ENCODE results near the gene RMI2.

RMI2 gene

GRCh38 chr16:11329071-11329491 lies 16.2 kb upstream of the RMI2 start:
- DNase-seq: peak in 1 of 5 donors; percentile 48

GRCh38 chr16:11329891-11330290 lies 15.4 kb upstream of the RMI2 start:
- DNase-seq: no peak

- no peak for DNase-seq
Measured at GRCh38 chr16:11330526-11331237, 14.6 kb upstream of the RMI2 start.

- no peak for DNase-seq
Measured at GRCh38 chr16:11331967-11332366, 13.3 kb upstream of the RMI2 start.

GRCh38 chr16:11333010-11333409 lies 12.2 kb upstream of the RMI2 start:
- no peak for DNase-seq

GRCh38 chr16:11333702-11334101 lies 11.6 kb upstream of the RMI2 start:
- DNase-seq: no peak

- DNase-seq: no peak
Measured at GRCh38 chr16:11334831-11335404, 10.3 kb upstream of the RMI2 start.

GRCh38 chr16:11339075-11339474 lies 6.2 kb upstream of the RMI2 start:
- DNase-seq: no peak

- DNase-seq: no peak
Measured at GRCh38 chr16:11340710-11341109, 4.5 kb upstream of the RMI2 start.

- no peak for DNase-seq
Measured at GRCh38 chr16:11341371-11341770, 3.9 kb upstream of the RMI2 start.

GRCh38 chr16:11342021-11342855 lies 3.0 kb upstream of the RMI2 start:
- no peak for DNase-seq

GRCh38 chr16:11346700-11347319 lies 1.6 kb downstream of the RMI2 start:
- no peak for DNase-seq

- DNase-seq: no peak
Measured at GRCh38 chr16:11347831-11348230, 2.6 kb downstream of the RMI2 start.

- DNase-seq: no peak
Measured at GRCh38 chr16:11348737-11349598, 3.7 kb downstream of the RMI2 start.

- no peak for DNase-seq
Measured at GRCh38 chr16:11349599-11350276, 4.5 kb downstream of the RMI2 start.

GRCh38 chr16:11350519-11350918 lies 5.3 kb downstream of the RMI2 start:
- no peak for DNase-seq

- DNase-seq: no peak
Measured at GRCh38 chr16:11350921-11351335, 5.7 kb downstream of the RMI2 start.

GRCh38 chr16:11353158-11353557 lies 7.9 kb downstream of the RMI2 start:
- no peak for DNase-seq

GRCh38 chr16:11354407-11354732 lies 9.1 kb downstream of the RMI2 start:
- no peak for DNase-seq

GRCh38 chr16:11354733-11355574 lies 9.7 kb downstream of the RMI2 start:
- DNase-seq: peak in 4 of 5 donors; percentile 44 to 92 (median 52)

GRCh38 chr16:11355862-11356261 lies 10.6 kb downstream of the RMI2 start:
- no peak for DNase-seq

Measured in T-helper 1 cell (primary cell).